IPS-NIHi7 (cell line): Measurements from ENCODE around the gene FBLN2.

Experiments
- DNase-seq: peaks from one replicate; pipeline ENCODE4 v3.0.0; 2012; ENCODE audit warnings: mixed read lengths; ENCODE audit errors: extremely low spot score

The FBLN2 gene

GRCh38 chr3:13622356-13622755, 73.4 kb downstream of the FBLN2 start:
- DNase-seq, result no peak

- no peak for DNase-seq
These were observed 74.3 kb downstream of the FBLN2 start for GRCh38 chr3:13623101-13623654.

DNA sequence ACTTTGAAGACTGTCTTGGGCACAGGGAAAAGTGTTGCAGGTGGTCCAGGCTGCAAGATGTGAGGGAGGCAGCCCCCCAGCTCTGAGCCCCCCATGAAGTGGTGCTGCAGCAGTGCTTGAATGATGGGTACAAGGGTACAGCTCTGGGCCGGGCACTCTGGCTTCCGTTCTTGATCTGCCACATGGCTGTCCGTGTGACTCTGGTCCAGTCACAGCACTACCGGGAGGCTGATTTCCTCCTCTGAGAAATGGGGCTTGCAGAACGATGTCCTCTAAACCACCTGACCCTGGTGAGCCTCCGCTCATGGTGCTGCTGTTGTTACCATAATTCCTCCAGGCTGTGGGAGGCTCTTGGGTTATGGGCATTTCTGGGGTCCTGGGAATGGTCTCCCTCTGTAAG, 75.1 kb downstream of the FBLN2 start:
- no peak for DNase-seq

- DNase-seq, result no peak
These were observed 75.8 kb downstream of the FBLN2 start for GRCh38 chr3:13624671-13625125.

- DNase-seq, result peak; percentile 61
These were observed 77.5 kb downstream of the FBLN2 start for GRCh38 chr3:13626396-13626795.

- DNase-seq, result no peak
These were observed 78.1 kb downstream of the FBLN2 start for GRCh38 chr3:13626915-13627460.

GRCh38 chr3:13627681-13628080, 78.8 kb downstream of the FBLN2 start:
- no peak for DNase-seq

DNA sequence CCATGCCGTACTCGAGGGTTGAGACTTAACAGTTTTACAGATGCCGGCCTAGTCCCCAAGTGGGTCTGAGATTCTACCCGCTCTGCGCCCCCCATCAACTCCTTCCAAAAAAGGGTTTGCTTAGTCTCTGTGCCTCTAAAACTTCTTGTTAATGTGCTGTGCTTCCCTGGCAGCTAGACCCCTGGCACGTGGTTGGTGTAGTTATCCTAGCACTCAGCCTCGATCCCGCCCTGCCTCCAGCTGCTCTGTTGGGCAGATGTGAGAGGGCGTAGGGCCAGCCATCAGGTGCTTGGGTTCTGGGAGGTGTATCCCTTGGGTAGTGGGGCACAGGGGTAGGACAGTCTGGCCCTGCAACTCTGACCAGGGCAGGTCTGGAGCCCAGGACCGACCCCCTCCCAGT, 79.5 kb downstream of the FBLN2 start:
- DNase-seq, result no peak

GRCh38 chr3:13628841-13629551, 80.1 kb downstream of the FBLN2 start:
- DNase-seq, result no peak

- DNase-seq, result no peak
These were observed 80.7 kb downstream of the FBLN2 start for GRCh38 chr3:13629644-13630043.

DNA sequence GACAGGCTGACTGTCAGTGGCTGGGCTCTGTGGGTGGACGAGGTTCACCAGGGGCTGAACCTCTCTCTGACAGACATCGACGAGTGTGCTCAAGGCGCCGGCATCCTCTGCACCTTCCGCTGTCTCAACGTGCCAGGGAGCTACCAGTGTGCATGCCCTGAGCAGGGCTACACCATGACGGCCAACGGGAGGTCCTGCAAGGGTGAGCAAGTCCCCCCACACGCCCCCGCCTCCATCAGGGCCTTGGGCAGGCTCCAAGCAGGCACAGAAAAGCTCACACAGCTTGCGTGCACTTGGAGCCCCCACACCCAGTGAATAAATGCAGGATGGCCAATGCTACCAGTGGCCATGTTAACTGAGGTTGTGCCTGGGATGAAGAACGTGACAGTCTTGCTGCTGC, 82.3 kb downstream of the FBLN2 start:
- no peak for DNase-seq

DNA sequence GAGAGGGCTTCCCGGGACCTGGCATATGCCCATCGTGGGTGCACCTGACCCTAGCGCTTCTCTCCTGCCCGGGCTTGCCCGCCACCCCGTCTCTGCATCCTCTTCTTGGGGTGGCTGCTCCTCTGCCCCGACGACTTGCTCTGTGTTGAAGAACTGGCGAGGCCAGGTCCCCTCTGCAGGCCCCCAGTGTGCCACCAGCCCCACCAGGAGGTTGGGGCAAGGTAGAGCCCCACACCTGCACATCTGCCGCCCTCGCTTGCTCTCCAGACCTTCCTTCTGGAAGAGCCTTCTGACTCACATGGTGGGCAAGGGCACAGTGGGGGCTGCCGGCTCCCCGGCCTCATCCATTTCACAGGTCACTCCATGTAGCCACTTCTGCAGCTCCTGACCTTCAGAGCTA, 84.3 kb downstream of the FBLN2 start:
- no peak for DNase-seq

GRCh38 chr3:13634151-13634550, 85.2 kb downstream of the FBLN2 start:
- DNase-seq, result no peak

DNA sequence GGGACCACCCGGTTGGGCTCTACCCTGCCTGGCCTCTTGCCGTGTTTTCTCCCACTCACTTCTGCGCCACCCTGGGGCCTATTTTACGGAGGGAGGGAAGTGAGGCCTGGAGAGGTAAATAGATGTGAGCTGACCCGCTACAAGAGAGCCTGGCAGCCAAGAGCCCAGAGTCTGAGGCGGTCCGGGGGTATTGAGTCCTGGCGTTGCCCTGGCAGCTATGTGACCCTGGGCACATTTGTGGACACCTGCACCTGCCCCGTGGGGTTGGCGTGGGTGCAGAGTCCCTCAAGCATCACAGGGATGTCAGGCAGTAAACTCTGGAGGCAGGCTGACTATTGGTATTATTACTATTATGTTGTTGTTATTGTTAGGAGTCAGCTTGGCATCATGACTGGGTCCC, 85.7 kb downstream of the FBLN2 start:
- DNase-seq, result no peak

- DNase-seq, result no peak
These were observed 87.3 kb downstream of the FBLN2 start for GRCh38 chr3:13636186-13636585.

DNA sequence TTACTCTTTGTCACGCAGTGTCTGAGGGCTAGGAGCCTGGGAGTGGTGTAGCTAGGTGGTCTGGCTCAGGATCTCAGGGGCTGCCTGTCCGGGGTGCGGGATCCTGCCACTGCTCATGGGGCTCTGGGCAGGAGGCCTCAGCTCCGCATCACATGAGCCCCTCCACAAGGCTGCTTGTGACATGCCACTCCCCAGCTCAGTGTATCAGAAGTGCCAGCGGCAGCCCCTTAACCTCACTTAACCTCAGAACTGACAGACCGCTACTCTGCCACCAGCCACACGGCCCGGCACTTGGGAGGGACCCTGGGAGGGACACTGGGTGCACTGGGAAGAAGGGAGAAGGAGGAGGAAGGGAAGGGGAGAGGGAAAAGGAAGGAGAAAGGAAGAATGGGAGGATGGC, 87.9 kb downstream of the FBLN2 start:
- DNase-seq, result no peak

- no peak for DNase-seq
These were observed 88.5 kb downstream of the FBLN2 start for GRCh38 chr3:13637311-13637891.

DNA sequence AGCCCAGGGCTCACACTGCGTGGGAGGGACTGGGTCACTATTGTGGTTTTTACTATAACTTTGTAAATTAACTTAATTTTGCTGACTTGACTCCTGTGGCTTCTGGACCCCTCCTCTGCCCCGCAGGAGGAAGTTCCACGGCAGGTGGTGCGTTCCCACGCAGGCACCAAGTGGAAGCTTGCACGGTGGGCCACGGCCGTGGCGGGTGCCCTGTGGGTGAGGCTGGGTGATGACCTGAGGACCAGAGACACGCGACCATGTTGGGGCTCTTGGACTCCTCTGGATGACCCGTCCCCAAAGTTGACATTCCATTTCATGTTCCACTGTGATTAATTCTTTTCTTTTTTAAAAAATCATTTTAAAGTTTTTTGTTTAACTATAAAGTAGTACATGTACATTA, 89.0 kb downstream of the FBLN2 start:
- DNase-seq, result no peak

DNA sequence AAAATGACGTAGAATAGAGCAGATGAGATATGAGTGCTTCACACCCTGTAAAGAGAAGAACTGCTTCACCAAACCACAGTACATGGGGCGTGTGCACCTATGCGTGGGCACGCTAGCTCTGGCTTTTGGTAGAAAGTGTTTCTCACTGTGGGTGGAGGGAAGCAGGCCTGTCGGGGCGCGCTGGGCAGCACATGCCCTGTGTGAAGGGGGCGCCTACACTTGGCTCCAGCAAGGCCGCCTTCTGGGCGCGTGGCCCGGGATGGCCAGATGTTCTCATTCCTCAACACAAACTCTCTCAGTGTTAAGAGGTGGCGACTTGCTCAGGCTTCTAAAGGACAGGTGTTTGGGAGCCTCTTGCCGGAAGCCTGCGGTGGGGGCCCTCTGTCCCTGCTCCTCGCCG, 90.0 kb downstream of the FBLN2 start:
- DNase-seq, result no peak

DNA sequence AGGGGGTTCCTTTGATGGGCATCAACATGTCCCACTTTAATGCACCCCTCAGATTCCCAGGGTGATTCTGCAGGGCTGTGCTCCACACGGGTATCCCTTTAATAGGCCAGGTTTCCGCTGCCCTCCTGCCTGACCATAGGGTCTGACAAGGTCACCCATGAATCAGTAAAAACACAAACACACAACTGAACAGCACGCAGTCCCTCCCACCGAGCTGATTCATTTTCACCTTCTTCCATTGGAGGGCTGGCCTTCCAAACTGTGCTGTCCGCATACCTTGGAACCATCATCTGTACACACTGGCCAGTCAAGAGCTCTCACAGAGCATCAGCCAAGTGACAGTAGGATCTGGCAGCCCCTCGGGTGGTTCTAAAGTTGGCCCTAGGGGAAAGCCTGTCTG, 93.7 kb downstream of the FBLN2 start:
- DNase-seq, result no peak

DNA sequence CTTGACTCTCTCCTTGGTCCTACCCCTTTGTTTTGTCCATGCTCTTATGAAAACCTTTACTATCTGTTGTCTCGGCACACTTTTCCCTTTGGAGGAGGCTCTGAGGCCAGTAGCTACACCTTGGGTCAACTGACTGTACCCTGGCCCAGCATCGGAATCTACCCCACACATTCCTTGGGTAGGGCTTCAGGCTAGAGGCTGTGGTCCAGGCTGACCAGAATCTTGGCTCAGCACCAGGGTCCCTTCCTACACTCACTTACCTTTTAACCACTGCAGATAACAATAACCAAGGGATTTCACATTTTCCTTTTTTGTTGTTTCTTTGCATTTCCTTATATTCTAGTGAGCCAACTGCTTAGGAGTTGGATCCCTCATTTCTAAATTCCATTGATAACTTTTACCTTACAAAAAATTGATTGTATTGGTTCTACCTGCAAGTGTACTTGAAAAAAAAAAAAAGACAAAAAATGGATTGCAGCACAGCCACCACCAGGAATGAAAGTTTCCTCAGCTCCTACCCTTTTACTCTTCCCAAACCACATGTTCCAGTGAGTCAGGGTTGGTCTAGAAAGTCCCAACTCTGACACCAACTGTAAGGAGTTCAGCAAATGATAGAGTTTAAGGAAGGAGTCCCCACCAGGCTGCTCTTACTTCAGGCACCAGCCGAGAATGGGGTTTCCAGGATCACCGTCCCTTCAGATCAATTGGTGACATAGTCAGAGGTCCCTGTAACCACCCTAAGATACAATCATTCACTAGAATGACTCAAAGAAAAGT, 95.6 kb downstream of the FBLN2 start:
- no peak for DNase-seq
